Astrocyte (in vitro differentiated cells and primary cell): ENCODE data around the gene MUS81. TPM values are rescaled to one million over a fixed set of nuclear protein-coding genes. Genes with fewer than 3 reads are reported as not detected.

Experiments used
- DNase-seq: peaks from one replicate; pipeline ENCODE4 v3.0.0-alpha.2; 2010; ENCODE audit warnings: low read depth
- FAIRE-seq: peaks from 2 replicates; lab custom pipeline; 2011; peaks lifted over from hg19 to GRCh38; lab: Jason Lieb, UNC
- H2AFZ ChIP-seq: 2 replicates; pipeline ENCODE4 v1.6.0; 2012; ENCODE audit warnings: low read depth, low read length, inconsistent platforms
- H3K27ac ChIP-seq: 2 replicates; pipeline ENCODE4 v1.5.1; 2011; ENCODE audit warnings: low read depth, low read length, inconsistent platforms
- H3K27me3 ChIP-seq: 2 replicates; pipeline ENCODE4 v1.6.0; 2011; ENCODE audit warnings: low read length, inconsistent platforms; ENCODE audit not compliant: insufficient read depth
- H3K36me3 ChIP-seq: 2 replicates; pipeline ENCODE4 v1.5.1; 2011; ENCODE audit warnings: low read length, inconsistent platforms; ENCODE audit not compliant: insufficient read depth
- H3K4me1 ChIP-seq: 2 replicates; pipeline ENCODE4 v1.5.1; 2011; ENCODE audit warnings: low read length, inconsistent platforms; ENCODE audit not compliant: insufficient read depth
- H3K4me2 ChIP-seq: 2 replicates; pipeline ENCODE4 v1.6.0; 2012; ENCODE audit warnings: low read length, inconsistent platforms
- H3K4me3 ChIP-seq: 2 replicates; pipeline ENCODE4 v1.5.1; 2011; ENCODE audit warnings: low read depth, mild to moderate bottlenecking, low read length, inconsistent platforms; ENCODE audit not compliant: insufficient read depth
- H3K79me2 ChIP-seq: 2 replicates; pipeline ENCODE4 v1.6.0; 2012; ENCODE audit warnings: mild to moderate bottlenecking, low read length, inconsistent platforms; ENCODE audit not compliant: insufficient read depth
- H3K9ac ChIP-seq: 2 replicates; pipeline ENCODE4 v1.6.0; 2012; ENCODE audit warnings: mild to moderate bottlenecking, low read length, inconsistent platforms
- H3K9me3 ChIP-seq: 2 replicates; pipeline ENCODE4 v1.5.1; 2012; ENCODE audit warnings: low read depth, mild to moderate bottlenecking, low read length, inconsistent platforms; ENCODE audit not compliant: insufficient read depth
- H4K20me1 ChIP-seq: 2 replicates; pipeline ENCODE4 v1.6.0; 2012; ENCODE audit warnings: low read length, inconsistent platforms; ENCODE audit not compliant: insufficient read depth
- H3K27ac Mint-ChIP-seq: one replicate; pipeline ENCODE4 v1.8.0; 2021; ENCODE audit warnings: mild to moderate bottlenecking, mixed read lengths; ENCODE audit not compliant: unreplicated experiment
- H3K27me3 Mint-ChIP-seq: one replicate; pipeline ENCODE4 v1.8.0; 2021; ENCODE audit warnings: low read depth, mixed read lengths; ENCODE audit not compliant: unreplicated experiment
- H3K36me3 Mint-ChIP-seq: one replicate; pipeline ENCODE4 v1.8.0; 2021; ENCODE audit warnings: low read depth, mixed read lengths; ENCODE audit not compliant: unreplicated experiment
- H3K4me1 Mint-ChIP-seq: one replicate; pipeline ENCODE4 v1.8.0; 2021; ENCODE audit warnings: low read depth, mixed read lengths; ENCODE audit not compliant: unreplicated experiment
- H3K4me3 Mint-ChIP-seq: one replicate; pipeline ENCODE4 v1.8.0; 2021; ENCODE audit warnings: mild to moderate bottlenecking, moderate library complexity, mixed read lengths; ENCODE audit not compliant: unreplicated experiment
- H3K9me3 Mint-ChIP-seq: one replicate; pipeline ENCODE4 v1.8.0; 2021; ENCODE audit warnings: mild to moderate bottlenecking, mixed read lengths; ENCODE audit not compliant: unreplicated experiment
- CTCF ChIP-seq: IDR thresholded peaks from 2 replicates; pipeline ENCODE4 v1.5.1; 2011; ENCODE audit warnings: low read depth, mild to moderate bottlenecking, inconsistent platforms, low read length, moderate library complexity; ENCODE audit not compliant: insufficient read depth
- EZH2 ChIP-seq: IDR thresholded peaks from 2 replicates; pipeline ENCODE4 v1.6.1; 2012; ENCODE audit warnings: mild to moderate bottlenecking, low read length, inconsistent platforms; ENCODE audit not compliant: insufficient read depth
- total RNA-seq: library from RNA; stranded (reverse); gene quantifications from 2 replicates; pipeline ENCODE4 v1.2.1, GENCODE V29; 2021

MUS81 gene
- total RNA-seq, 1 donor from 2014 or later, result 59.9 TPM

GRCh38 chr11:65854161-65854592, 6.1 kb upstream of the MUS81 start:
- no peak overlapping the region for H2AFZ ChIP-seq
- H4K20me1 ChIP-seq, result peaks cover 72% of the 10 kb centered on the region
- H3K9me3 ChIP-seq, result no peaks in the 10 kb centered on the region
- peaks cover 43% of the 10 kb centered on the region for H3K36me3 Mint-ChIP-seq
- no peaks in the 10 kb centered on the region for H3K9me3 Mint-ChIP-seq
- DNase-seq (no peak), FAIRE-seq (no peak)
- H3K9ac ChIP-seq, result no peak overlapping the region
- H3K27me3 Mint-ChIP-seq, result no peaks in the 10 kb centered on the region
- H3K27ac ChIP-seq, result no peak overlapping the region
- no peaks in the 10 kb centered on the region for H3K27me3 ChIP-seq
- peak overlapping the region; percentile 96 for H3K4me2 ChIP-seq
- H3K4me1 Mint-ChIP-seq, result peaks cover 44% of the 10 kb centered on the region
- H3K4me1 ChIP-seq, result peaks cover 22% of the 10 kb centered on the region
- H3K4me3 ChIP-seq, result no peak overlapping the region
- H3K79me2 ChIP-seq, result peaks cover 52% of the 10 kb centered on the region
- H3K4me3 Mint-ChIP-seq, result peak overlapping the region; percentile 82
- peaks cover 37% of the 10 kb centered on the region for H3K36me3 ChIP-seq
- peak overlapping the region; percentile 73 for H3K27ac Mint-ChIP-seq
- TF ChIP-seq CTCF (no peak), EZH2 (no peak)

- peak overlapping the region; percentile 86 for H3K9ac ChIP-seq
- H3K27ac ChIP-seq, result no peak overlapping the region
- H3K27me3 ChIP-seq, result no peaks in the 10 kb centered on the region
- H3K4me1 Mint-ChIP-seq, result peaks cover 44% of the 10 kb centered on the region
- TF ChIP-seq CTCF (no peak), EZH2 (no peak)
- peaks cover 43% of the 10 kb centered on the region for H3K36me3 Mint-ChIP-seq
- H3K4me3 ChIP-seq, result peak overlapping the region; percentile 98
- H2AFZ ChIP-seq, result no peak overlapping the region
- H4K20me1 ChIP-seq, result peaks cover 72% of the 10 kb centered on the region
- peak overlapping the region; percentile 99 for H3K4me3 Mint-ChIP-seq
- H3K4me1 ChIP-seq, result peaks cover 31% of the 10 kb centered on the region
- H3K27me3 Mint-ChIP-seq, result no peaks in the 10 kb centered on the region
- no peaks in the 10 kb centered on the region for H3K9me3 ChIP-seq
- H3K4me2 ChIP-seq, result peak overlapping the region; percentile 96
- peak overlapping the region; percentile 96 for H3K27ac Mint-ChIP-seq
- H3K9me3 Mint-ChIP-seq, result no peaks in the 10 kb centered on the region
- DNase-seq (no peak), FAIRE-seq (no peak)
- H3K79me2 ChIP-seq, result peaks cover 52% of the 10 kb centered on the region
- peaks cover 37% of the 10 kb centered on the region for H3K36me3 ChIP-seq
Measured at GRCh38 chr11:65854852-65855837, 5.1 kb upstream of the MUS81 start.
